H1 (cell line): Measurements from ENCODE around the gene PIP5K1B. TPM values are rescaled to one million over a fixed set of nuclear protein-coding genes. Genes with fewer than 3 reads are reported as not detected.

Experiments used
- CTCF ChIA-PET: fragments of 300-600 bp; sonication (Branson Sonifier 250); formaldehyde crosslinking; loops from one replicate; lab custom pipeline; 2021; ENCODE audit not compliant: partially characterized antibody; lab: Charles Lee
- POLR2A ChIA-PET: fragments of 300-600 bp; sonication (Branson Sonifier 250); formaldehyde crosslinking; loops from one replicate; lab custom pipeline; 2021; ENCODE audit warnings: inconsistent platforms; ENCODE audit not compliant: partially characterized antibody; lab: Charles Lee
- DNase-seq, 2 experiments: peaks; one replicate each; pipeline versions ENCODE4 v3.0.0 to v3.0.0-alpha.2; 2010 to 2022; ENCODE audit warnings: low spot score in 2 of 2, low read depth in 1 of 2, mixed read lengths in 1 of 2
- FAIRE-seq: peaks from 2 replicates; lab custom pipeline; 2011; peaks lifted over from hg19 to GRCh38; lab: Jason Lieb, UNC
- H2AFZ ChIP-seq: 2 replicates; pipeline ENCODE4 v1.8.1; 2012; ENCODE audit warnings: low read length, inconsistent platforms
- H2AK5ac ChIP-seq: 2 replicates; pipeline ENCODE4 v1.6.1; 2013; ENCODE audit warnings: low read depth, low read length
- H2BK120ac ChIP-seq: replicated peaks from 2 replicates; pipeline ENCODE3; 2013; ENCODE audit warnings: low read depth, low read length, inconsistent platforms
- H2BK12ac ChIP-seq: 2 replicates; pipeline ENCODE4 v1.6.1; 2013; ENCODE audit warnings: low read depth, low read length
- H2BK15ac ChIP-seq: 2 replicates; pipeline ENCODE4 v1.6.1; 2013; ENCODE audit warnings: low read length
- H2BK20ac ChIP-seq: 2 replicates; pipeline ENCODE4 v1.6.1; 2013; ENCODE audit warnings: low read length
- H2BK5ac ChIP-seq: 2 replicates; pipeline ENCODE4 v1.6.1; 2013; ENCODE audit warnings: low read depth, low read length
- H3K14ac ChIP-seq: 2 replicates; pipeline ENCODE4 v1.6.1; 2013; ENCODE audit warnings: inconsistent platforms; ENCODE audit not compliant: insufficient read length
- H3K18ac ChIP-seq: 2 replicates; pipeline ENCODE4 v1.6.1; 2013; ENCODE audit warnings: low read length; ENCODE audit errors: extremely low read depth
- H3K23ac ChIP-seq: 2 replicates; pipeline ENCODE4 v1.6.1; 2013; ENCODE audit warnings: inconsistent platforms; ENCODE audit not compliant: insufficient read length
- H3K23me2 ChIP-seq: 2 replicates; pipeline ENCODE4 v1.6.1; 2013; ENCODE audit warnings: low read depth, low read length
- H3K27ac ChIP-seq: 2 replicates; pipeline ENCODE4 v1.6.1; 2011; ENCODE audit warnings: low read depth, low read length, inconsistent platforms
- H3K27me3 ChIP-seq, 4 experiments: replicated peaks in 1 of 4; 1 replicate in 1 of 4; 2 replicates in 3 of 4; pipeline versions ENCODE4 v1.6.1 to v1.8.1; 2011 to 2013; ENCODE audit warnings: low read length in 3 of 4, mild to moderate bottlenecking in 3 of 4, inconsistent platforms in 2 of 4, mixed read lengths in 2 of 4, moderate library complexity in 1 of 4; ENCODE audit not compliant: control insufficient read depth in 3 of 4, insufficient read depth in 3 of 4; ENCODE audit errors: extremely low read depth in 1 of 4
- H3K36me3 ChIP-seq, 4 experiments: 2 replicates each; pipeline versions ENCODE4 v1.6.1 to v1.8.1; 2011 to 2013; ENCODE audit warnings: mild to moderate bottlenecking in 4 of 4, low read length in 3 of 4, moderate library complexity in 2 of 4, control low read depth in 1 of 4, inconsistent platforms in 1 of 4; ENCODE audit not compliant: insufficient read depth in 4 of 4, control insufficient read depth in 2 of 4
- H3K4ac ChIP-seq: replicated peaks from 2 replicates; pipeline ENCODE3; 2013; ENCODE audit warnings: low read length, low read depth, mixed read lengths, inconsistent platforms; ENCODE audit not compliant: insufficient read length
- H3K4me1 ChIP-seq, 4 experiments: replicated peaks in 1 of 4; 1 replicate in 1 of 4; 2 replicates in 3 of 4; pipeline versions ENCODE4 v1.6.1 to v1.8.1; 2011 to 2013; ENCODE audit warnings: low read length in 3 of 4, inconsistent platforms in 2 of 4, mixed read lengths in 1 of 4; ENCODE audit not compliant: insufficient read depth in 4 of 4, control insufficient read depth in 3 of 4
- H3K4me2 ChIP-seq, 2 experiments: 2 replicates each; pipeline versions ENCODE4 v1.6.1 to v1.8.1; 2011 to 2013; ENCODE audit warnings: low read depth in 2 of 2, low read length in 2 of 2, control low read depth in 1 of 2, inconsistent platforms in 1 of 2, mild to moderate bottlenecking in 1 of 2; ENCODE audit not compliant: insufficient read depth in 1 of 2
- H3K4me3 ChIP-seq, 4 experiments: fragments of 200-600, 300-600 bp in 1 of 4; sonication (generic), shearing (Covaris generic), sonication (Bioruptor Twin) in 1 of 4; 2 replicates each; pipeline versions ENCODE4 v1.5.1 to v1.8.1; 2011 to 2016; ENCODE audit warnings: low read length in 4 of 4, low read depth in 3 of 4, control low read depth in 2 of 4, inconsistent platforms in 2 of 4, mild to moderate bottlenecking in 2 of 4, mixed read lengths in 1 of 4, moderate library complexity in 1 of 4; ENCODE audit not compliant: insufficient read depth in 2 of 4; ENCODE audit errors: extremely low read depth in 1 of 4
- H3K56ac ChIP-seq: replicated peaks from 2 replicates; pipeline ENCODE3; 2013; ENCODE audit warnings: low read depth, mild to moderate bottlenecking, mixed read lengths, low read length, inconsistent platforms; ENCODE audit not compliant: insufficient read length
- H3K79me1 ChIP-seq: 2 replicates; pipeline ENCODE4 v1.6.1; 2013; ENCODE audit warnings: low read depth, low read length, control low read depth
- H3K79me2 ChIP-seq, 2 experiments: 2 replicates each; pipeline versions ENCODE4 v1.6.1 to v1.8.1; 2012 to 2013; ENCODE audit warnings: low read length in 2 of 2, mild to moderate bottlenecking in 2 of 2, inconsistent platforms in 1 of 2; ENCODE audit not compliant: insufficient read depth in 2 of 2, control insufficient read depth in 1 of 2
- H3K9ac ChIP-seq, 4 experiments: replicated peaks in 1 of 4; 1 replicate in 1 of 4; 2 replicates in 3 of 4; pipeline versions ENCODE4 v1.6.1 to v1.8.1; 2011 to 2013; ENCODE audit warnings: low read depth in 3 of 4, low read length in 3 of 4, control low read depth in 2 of 4, mild to moderate bottlenecking in 2 of 4, moderate library complexity in 2 of 4, inconsistent platforms in 1 of 4; ENCODE audit errors: extremely low read depth in 1 of 4
- H3K9me3 ChIP-seq, 2 experiments: 2 replicates each; pipeline versions ENCODE4 v1.6.1 to v1.8.1; 2012 to 2013; ENCODE audit warnings: mild to moderate bottlenecking in 2 of 2, moderate library complexity in 2 of 2, control low read depth in 1 of 2, inconsistent platforms in 1 of 2, low read depth in 1 of 2, low read length in 1 of 2, mixed read lengths in 1 of 2; ENCODE audit not compliant: insufficient read depth in 2 of 2
- H4K20me1 ChIP-seq, 2 experiments: replicated peaks in 1 of 2; 2 replicates each; pipeline versions ENCODE3 to v1.8.1; 2011 to 2013; ENCODE audit warnings: inconsistent platforms in 2 of 2, low read length in 2 of 2, mild to moderate bottlenecking in 1 of 2; ENCODE audit not compliant: insufficient read depth in 2 of 2, control insufficient read depth in 1 of 2
- H4K5ac ChIP-seq: 2 replicates; pipeline ENCODE4 v1.6.1; 2013; ENCODE audit warnings: low read length, low read depth, mixed read lengths, inconsistent platforms; ENCODE audit not compliant: insufficient read length
- H4K8ac ChIP-seq: 2 replicates; pipeline ENCODE4 v1.8.0; 2013; ENCODE audit warnings: mild to moderate bottlenecking, moderate library complexity, low read length, inconsistent platforms; ENCODE audit not compliant: insufficient read depth; ENCODE audit errors: extremely low read depth
- H4K91ac ChIP-seq: replicated peaks from 2 replicates; pipeline ENCODE3; 2013; ENCODE audit warnings: low read length, mixed read lengths, inconsistent platforms; ENCODE audit not compliant: insufficient read length
- BCL11A ChIP-seq, 2 experiments: IDR thresholded peaks; one replicate each; pipeline ENCODE4 v1.6.1; 2011; ENCODE audit warnings: low read depth in 2 of 2, low read length in 2 of 2, mild to moderate bottlenecking in 2 of 2
- CBX5 ChIP-seq: fragments of 300-800, 300-1000 bp; sonication (generic); IDR thresholded peaks from 2 replicates; pipeline ENCODE4 v1.7.1; 2016; ENCODE audit warnings: antibody characterized with exemption, low read length, low read depth
- RNF2 ChIP-seq: fragments of 200-900, 300-1000 bp; sonication (generic); IDR thresholded peaks from 2 replicates; pipeline ENCODE4 v1.7.1; 2016; ENCODE audit warnings: borderline replicate concordance, low read depth, mild to moderate bottlenecking, antibody characterized with exemption, low read length; ENCODE audit not compliant: poor library complexity, severe bottlenecking; ENCODE audit errors: missing control alignments
- SUZ12 ChIP-seq: fragments of 200-600 bp; sonication (generic); IDR thresholded peaks from 2 replicates; pipeline ENCODE4 v1.6.1; 2012; ENCODE audit warnings: mild to moderate bottlenecking, inconsistent platforms, low read length, moderate library complexity, mixed read lengths
- WGBS, 2 experiments: shearing (Covaris generic) in 1 of 2; methylation state at CpG; one replicate each; pipeline versions ENCODE4 v1.1.6 to v1.1.7; 2013 to 2015; ENCODE audit warnings: low lambda C conversion rate in 2 of 2, mixed read lengths in 2 of 2, inconsistent platforms in 1 of 2, low coverage in 1 of 2, missing lambda C conversion rate in 1 of 2; ENCODE audit not compliant: insufficient replicate concordance in 2 of 2, insufficient coverage in 1 of 2, insufficient read length in 1 of 2; ENCODE audit errors: extremely low coverage in 1 of 2, missing lambda C conversion rate in 1 of 2; 5-methylcytosine and 5-hydroxymethylcytosine counted together
- polyA plus RNA-seq, 7 experiments: library from polyadenylated mRNA; depleted of rRNA in 3 of 7; stranded (reverse) in 5 of 7; unstranded in 2 of 7; fragments of >200 nt in 5 of 7; fragments of 200-250 nt in 2 of 7; gene quantifications; 1 replicate in 5 of 7; 2 replicates in 1 of 7; 4 replicates in 1 of 7; pipeline versions ENCODE4 v1.2.1 to v1.2.3, GENCODE V29; 2011 to 2013; ENCODE audit warnings: missing spikeins in 2 of 7, mixed read lengths in 2 of 7
- total RNA-seq: library from RNA; stranded (reverse); fragmentation: NEBNext Ultra II Directional; extraction: Animal tissue kit (Norgen Biotek cat#: 25700); gene quantifications from 2 replicates; pipeline ENCODE4 v1.2.1, GENCODE V29; 2021

Gene PIP5K1B
- total and polyA plus RNA-seq, 2 of the 8 experiments (the other 6 are each of a cell fraction or from before 2014, with no cell fraction given): 4.7 to 7.7 TPM

GRCh38 chr9:68797116-68797515 lies 92.1 kb downstream of the PIP5K1B start:
- no peak overlapping the region for H4K5ac ChIP-seq
- H3K56ac ChIP-seq: no peak overlapping the region
- H4K8ac ChIP-seq: no peak overlapping the region
- FAIRE-seq: no peak
- H3K4me1 ChIP-seq: peaks cover 0 to 8% (median 0%) of the 10 kb centered on the region in 4 experiments; a peak in 2 of 7 replicates
- H2BK120ac ChIP-seq: no peak overlapping the region
- no peak for TF ChIP-seq BCL11A (IDR thresholded peaks at IDR 0.05; ENCODE audit: low read depth in 2 of 2, low read length in 2 of 2)
- TF ChIP-seq RNF2: no peak
- TF ChIP-seq SUZ12: no peak
- TF ChIP-seq CBX5: no peak
- no peak overlapping the region for H2BK15ac ChIP-seq
- no peaks in the 10 kb centered on the region for H4K20me1 ChIP-seq
- H3K18ac ChIP-seq: no peak overlapping the region
- H3K79me2 ChIP-seq: no peaks in the 10 kb centered on the region
- H3K4me3 ChIP-seq: no peak overlapping the region
- H3K9me3 ChIP-seq: no peaks in the 10 kb centered on the region
- H2AFZ ChIP-seq: no peak overlapping the region
- ChIA-PET CTCF (no interaction called here), POLR2A (no interaction called here)
- no peak overlapping the region for H3K9ac ChIP-seq
- no peaks in the 10 kb centered on the region for H3K36me3 ChIP-seq
- H2BK12ac ChIP-seq: no peak overlapping the region
- no peaks in the 10 kb centered on the region for H3K79me1 ChIP-seq
- no peak overlapping the region for H3K4ac ChIP-seq
- H3K27me3 ChIP-seq: no peaks in the 10 kb centered on the region
- WGBS, 2 experiments: 91% methylated on average over 3 of the region's 3 CpGs; no CpG with 5 or more reads in 1 of the 2 experiments
- no peak overlapping the region for H3K4me2 ChIP-seq
- no peak overlapping the region for H3K23ac ChIP-seq
- no peak overlapping the region for H2AK5ac ChIP-seq
- H2BK5ac ChIP-seq: no peak overlapping the region
- no peak overlapping the region for H3K14ac ChIP-seq
- no peaks in the 10 kb centered on the region for H3K23me2 ChIP-seq
- no peak overlapping the region for H3K27ac ChIP-seq
- no peak overlapping the region for H4K91ac ChIP-seq
- no peak overlapping the region for H2BK20ac ChIP-seq
- DNase-seq: no peak
